ENCODE results near the gene ACTMAP.

Gene ACTMAP

DNA sequence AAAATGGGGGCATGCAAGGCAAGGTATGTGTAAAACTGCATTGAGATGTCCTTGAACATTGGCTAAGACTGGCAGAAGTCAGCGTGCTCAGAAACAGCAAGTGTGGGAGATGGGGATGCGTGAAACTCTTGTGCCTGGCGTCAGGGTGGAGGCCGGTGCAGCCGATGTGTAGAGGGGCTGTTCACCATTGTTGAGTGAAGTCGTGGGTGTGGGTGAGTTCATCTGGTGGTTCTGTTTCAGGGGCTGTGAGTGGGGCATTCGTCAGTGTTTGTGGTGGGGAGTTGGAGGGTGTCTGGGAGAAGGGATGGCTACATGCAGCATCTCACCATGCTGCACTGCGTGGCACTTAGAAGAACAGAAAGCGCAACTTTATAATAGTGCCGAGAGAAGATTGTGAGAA, 13.7 kb upstream of the ACTMAP start:
- CTCF ChIA-PET, result no interaction called here
- TF ChIP-seq, protein P1, sequence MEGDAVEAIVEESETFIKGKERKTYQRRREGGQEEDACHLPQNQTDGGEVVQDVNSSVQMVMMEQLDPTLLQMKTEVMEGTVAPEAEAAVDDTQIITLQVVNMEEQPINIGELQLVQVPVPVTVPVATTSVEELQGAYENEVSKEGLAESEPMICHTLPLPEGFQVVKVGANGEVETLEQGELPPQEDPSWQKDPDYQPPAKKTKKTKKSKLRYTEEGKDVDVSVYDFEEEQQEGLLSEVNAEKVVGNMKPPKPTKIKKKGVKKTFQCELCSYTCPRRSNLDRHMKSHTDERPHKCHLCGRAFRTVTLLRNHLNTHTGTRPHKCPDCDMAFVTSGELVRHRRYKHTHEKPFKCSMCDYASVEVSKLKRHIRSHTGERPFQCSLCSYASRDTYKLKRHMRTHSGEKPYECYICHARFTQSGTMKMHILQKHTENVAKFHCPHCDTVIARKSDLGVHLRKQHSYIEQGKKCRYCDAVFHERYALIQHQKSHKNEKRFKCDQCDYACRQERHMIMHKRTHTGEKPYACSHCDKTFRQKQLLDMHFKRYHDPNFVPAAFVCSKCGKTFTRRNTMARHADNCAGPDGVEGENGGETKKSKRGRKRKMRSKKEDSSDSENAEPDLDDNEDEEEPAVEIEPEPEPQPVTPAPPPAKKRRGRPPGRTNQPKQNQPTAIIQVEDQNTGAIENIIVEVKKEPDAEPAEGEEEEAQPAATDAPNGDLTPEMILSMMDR (IDR thresholded peaks at IDR 0.05; ENCODE audit: insufficient read depth, low read length, missing control alignments), result no peak
- POLR2A ChIA-PET, result no interaction called here
- no peak for DNase-seq (ENCODE audit: low read depth, low spot score)
- H3K4me3 ChIP-seq (ENCODE audit: low read depth, low read length), result no peak overlapping the region

DNA sequence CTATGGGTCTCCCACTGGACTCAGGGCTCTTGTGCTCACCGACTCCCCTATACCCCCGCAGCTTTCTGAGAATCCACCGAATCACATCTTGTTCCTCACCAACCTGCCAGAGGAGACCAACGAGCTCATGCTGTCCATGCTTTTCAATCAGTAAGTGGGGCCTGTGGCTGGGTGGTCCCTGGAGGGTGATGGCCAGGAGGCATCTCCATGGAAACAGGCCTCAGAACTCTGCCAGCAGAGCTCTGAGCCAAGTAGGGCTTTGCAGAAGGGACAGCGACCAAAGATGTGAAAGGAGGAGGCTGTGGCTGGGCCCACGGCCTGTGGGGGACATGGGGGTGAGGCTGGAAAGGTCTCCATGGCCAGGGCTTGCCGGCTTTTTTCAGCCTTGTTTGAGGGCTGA, 13.2 kb upstream of the ACTMAP start:
- DNase-seq (ENCODE audit: low read depth, low spot score), result no peak
- no peak overlapping the region for H3K4me3 ChIP-seq (ENCODE audit: low read depth, low read length)
- POLR2A ChIA-PET, result no interaction called here
- TF ChIP-seq, protein P1 (IDR thresholded peaks at IDR 0.05; ENCODE audit: insufficient read depth, low read length, missing control alignments), result no peak
- CTCF ChIA-PET, result no interaction called here

DNA sequence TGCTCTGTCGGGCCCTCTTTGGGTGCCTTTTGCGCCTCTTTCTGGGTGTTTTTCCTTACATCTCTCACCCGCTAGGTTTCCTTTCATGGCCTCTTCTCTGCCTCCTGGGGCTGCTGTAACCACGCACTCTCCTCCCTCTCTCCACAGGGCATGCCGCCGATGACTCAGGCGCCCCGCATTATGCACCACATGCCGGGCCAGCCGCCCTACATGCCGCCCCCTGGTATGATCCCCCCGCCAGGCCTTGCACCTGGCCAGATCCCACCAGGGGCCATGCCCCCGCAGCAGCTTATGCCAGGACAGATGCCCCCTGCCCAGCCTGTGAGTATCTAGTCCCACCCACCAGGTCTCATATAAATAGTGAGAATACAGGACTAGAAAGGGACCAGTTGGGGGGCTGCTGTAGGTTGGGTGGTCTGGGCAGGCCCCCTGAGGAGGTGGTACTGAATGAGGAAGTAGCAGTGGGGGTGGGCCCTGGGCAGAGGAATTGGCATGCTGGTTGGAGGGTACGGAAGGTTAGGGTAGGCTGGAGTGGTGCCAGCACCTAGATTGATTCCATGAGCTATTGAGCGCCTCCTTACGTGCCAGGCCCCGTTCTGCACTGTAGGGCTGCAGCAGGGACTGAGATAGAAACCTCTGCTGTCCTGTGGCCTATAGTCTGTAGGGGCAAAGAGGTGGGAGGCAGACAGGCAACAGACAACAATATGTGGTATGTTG, 12.6 kb upstream of the ACTMAP start:
- ChIA-PET CTCF (no interaction called here), POLR2A (no interaction called here)
- H3K4me3 ChIP-seq (ENCODE audit: low read depth, low read length), result no peak overlapping the region
- TF ChIP-seq, protein P1 (IDR thresholded peaks at IDR 0.05; ENCODE audit: insufficient read depth, low read length, missing control alignments), result no peak
- DNase-seq (ENCODE audit: low read depth, low spot score), result no peak

DNA sequence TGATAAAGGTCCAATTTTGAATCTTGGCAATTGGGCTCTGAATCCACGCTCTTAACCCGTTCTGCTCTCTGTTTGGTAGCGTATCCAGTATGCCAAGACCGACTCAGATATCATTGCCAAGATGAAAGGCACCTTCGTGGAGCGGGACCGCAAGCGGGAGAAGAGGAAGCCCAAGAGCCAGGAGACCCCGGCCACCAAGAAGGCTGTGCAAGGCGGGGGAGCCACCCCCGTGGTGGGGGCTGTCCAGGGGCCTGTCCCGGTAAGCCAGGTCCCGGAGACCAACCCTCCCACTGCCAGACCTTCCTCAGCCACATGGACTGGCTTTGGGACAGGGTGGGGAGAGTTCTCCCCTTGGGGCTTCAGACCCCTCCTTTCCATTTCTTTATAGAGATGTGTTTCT, 9.1 kb upstream of the ACTMAP start:
- CTCF ChIA-PET, result no interaction called here
- DNase-seq (ENCODE audit: low read depth, low spot score), result no peak

DNA sequence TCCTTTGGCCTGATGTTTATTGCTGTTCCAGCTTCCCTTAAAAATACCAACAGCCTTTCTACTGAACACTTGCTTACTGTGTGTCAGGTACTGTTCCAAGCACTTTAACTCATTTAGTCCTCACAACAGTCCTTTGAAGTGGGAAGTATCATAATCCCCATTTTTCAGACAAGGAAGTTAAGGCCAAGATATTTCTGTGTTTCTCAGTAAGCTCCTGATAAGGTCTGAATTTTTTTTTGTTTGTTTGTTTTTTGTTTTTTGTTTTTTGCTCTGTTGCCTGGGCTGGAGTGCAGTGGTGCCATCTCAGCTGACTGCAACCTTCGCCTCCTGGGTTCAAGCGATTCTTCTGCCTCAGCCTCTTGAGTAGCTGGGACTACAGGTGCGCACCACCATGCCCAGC, 8.2 kb upstream of the ACTMAP start:
- POLR2A ChIA-PET, result interaction anchor here (1.2 kb wide), 2 partner anchors 13 to 19 kb away, joined by 3 to 5 read pairs; partner anchors contain the start of gene RAB4B
- H3K4me3 ChIP-seq (ENCODE audit: low read depth, low read length), result no peak overlapping the region
- TF ChIP-seq, protein P1 (IDR thresholded peaks at IDR 0.05; ENCODE audit: insufficient read depth, low read length, missing control alignments), result no peak
- CTCF ChIA-PET, result interaction anchor here (1.2 to 2.1 kb wide), 2 partner anchors 16 to 124 kb away, joined by 3 to 6 read pairs; no protein-coding TSS in a partner anchor
- no peak for DNase-seq (ENCODE audit: low read depth, low spot score)

More for the DNA sequence above, 9.1 kb upstream of the ACTMAP start:
- no peak overlapping the region for H3K4me3 ChIP-seq (ENCODE audit: low read depth, low read length)
- POLR2A ChIA-PET, result interaction anchor here (0.6 to 1.2 kb wide), 3 partner anchors 12 to 315 kb away, joined by 3 to 5 read pairs (median 3); partner anchors contain the start of gene RAB4B
- TF ChIP-seq, protein P1 (IDR thresholded peaks at IDR 0.05; ENCODE audit: insufficient read depth, low read length, missing control alignments), result no peak

DNA sequence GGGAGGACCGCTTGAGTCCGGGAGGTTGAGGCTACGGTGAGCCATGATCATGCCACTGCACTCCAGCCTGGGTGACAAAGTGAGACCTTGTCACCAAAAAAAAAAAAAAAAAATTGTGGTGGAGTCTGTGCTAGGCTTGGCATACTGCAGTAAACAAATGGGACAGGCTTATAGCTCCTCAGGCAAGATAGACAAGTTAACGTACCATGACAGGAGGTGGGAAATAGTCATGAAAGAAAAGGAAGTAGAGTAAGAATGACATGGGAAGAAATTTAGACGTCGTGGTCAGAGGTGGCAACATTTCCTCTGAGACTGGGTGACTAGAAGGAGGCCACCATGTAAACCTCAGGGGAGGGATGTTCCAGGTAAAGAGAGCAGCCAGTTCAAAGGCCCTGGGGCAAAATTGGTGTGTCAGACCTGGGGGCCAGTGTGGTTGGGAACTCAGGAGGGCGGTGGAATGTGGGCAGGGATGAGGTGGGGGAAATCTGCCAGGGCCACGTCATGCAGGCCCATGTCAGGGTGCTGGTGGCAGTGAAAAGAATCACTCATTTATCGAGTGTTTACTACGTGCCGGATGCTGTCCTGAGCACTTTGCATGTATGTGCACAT, 6.3 kb upstream of the ACTMAP start:
- TF ChIP-seq, protein P1 (IDR thresholded peaks at IDR 0.05; ENCODE audit: insufficient read depth, low read length, missing control alignments), result no peak
- H3K4me3 ChIP-seq (ENCODE audit: low read depth, low read length), result no peak overlapping the region
- no peak for DNase-seq (ENCODE audit: low read depth, low spot score)
- POLR2A ChIA-PET, result interaction anchor here (1.2 kb wide), 1 partner anchor 21 kb away, joined by 5 read pairs; the partner anchor contains the start of gene RAB4B
- CTCF ChIA-PET, result interaction anchor here (0.7 kb wide), 1 partner anchor 51 kb away, joined by 3 read pairs; no protein-coding TSS in a partner anchor

Data from AG04449 (cell line).